HepG2 (cell line): ENCODE data around the gene GSTT2B. TPM values are rescaled to one million over a fixed set of nuclear protein-coding genes. Genes with fewer than 3 reads are reported as not detected.

Experiments used
- CHD4 ChIP-seq: fragments of 200-600 bp; sonication (generic); IDR thresholded peaks from 2 replicates; pipeline ENCODE4 v1.7.0; 2017; ENCODE audit warnings: mild to moderate bottlenecking, low read length, borderline replicate concordance
- DMTF1 ChIP-seq: sonication (generic); formaldehyde crosslinking; IDR thresholded peaks from 2 replicates; pipeline ENCODE4 v1.4.0; 2020; ENCODE audit warnings: mild to moderate bottlenecking, missing genetic modification reagents
- ELF3 ChIP-seq: IDR thresholded peaks from 2 replicates; pipeline ENCODE4 v1.6.1; 2016; ENCODE audit warnings: missing genetic modification reagents, missing compliant biosample characterization
- FOXA3 ChIP-seq: IDR thresholded peaks from 2 replicates; pipeline ENCODE4 v1.6.1; 2016; ENCODE audit warnings: missing genetic modification reagents, missing compliant biosample characterization
- FOXJ3 ChIP-seq: sonication (generic); formaldehyde crosslinking; IDR thresholded peaks from 2 replicates; pipeline ENCODE4 v1.4.0; 2020; ENCODE audit warnings: missing genetic modification reagents, mild to moderate bottlenecking, borderline replicate concordance
- HNRNPK ChIP-seq: fragments of 200-400 bp; formaldehyde crosslinking; IDR thresholded peaks from 2 replicates; pipeline ENCODE4 v1.6.1; 2018; ENCODE audit warnings: low read length, low read depth, moderate library complexity, mild to moderate bottlenecking; ENCODE audit not compliant: poor library complexity, severe bottlenecking
- MYNN ChIP-seq: sonication (generic); formaldehyde crosslinking; IDR thresholded peaks from 2 replicates; pipeline ENCODE4 v1.4.0; 2020; ENCODE audit warnings: mild to moderate bottlenecking, low read depth, missing genetic modification reagents
- NCOA2 ChIP-seq: sonication (generic); formaldehyde crosslinking; IDR thresholded peaks from 2 replicates; pipeline ENCODE4 v1.8.0; 2022; ENCODE audit warnings: inconsistent platforms
- SPEN ChIP-seq: sonication (generic); formaldehyde crosslinking; IDR thresholded peaks from 2 replicates; pipeline ENCODE4 v1.5.1; 2020; ENCODE audit warnings: low read depth, mild to moderate bottlenecking, missing genetic modification reagents
- UBTF ChIP-seq: sonication (generic); formaldehyde crosslinking; IDR thresholded peaks from 2 replicates; pipeline ENCODE4 v1.4.0; 2020; ENCODE audit warnings: mild to moderate bottlenecking, missing genetic modification reagents
- ZKSCAN1 ChIP-seq: fragments of 150-350 bp; IDR thresholded peaks from 2 replicates; pipeline ENCODE4 v1.6.1; 2014; ENCODE audit warnings: low read length
- ZNF318 ChIP-seq: sonication (generic); formaldehyde crosslinking; IDR thresholded peaks from 2 replicates; pipeline ENCODE4 v1.4.0; 2020; ENCODE audit warnings: mild to moderate bottlenecking, missing genetic modification reagents
- ZNF598 ChIP-seq: sonication (generic); formaldehyde crosslinking; IDR thresholded peaks from 2 replicates; pipeline ENCODE4 v1.5.1; 2020; ENCODE audit warnings: mild to moderate bottlenecking, missing genetic modification reagents, borderline replicate concordance
- ZSCAN5A ChIP-seq: sonication (generic); formaldehyde crosslinking; IDR thresholded peaks from 2 replicates; pipeline ENCODE4 v1.8.0; 2022; ENCODE audit warnings: mild to moderate bottlenecking, missing genetic modification reagents, borderline replicate concordance
- polyA plus RNA-seq, 8 experiments: library from polyadenylated mRNA; depleted of rRNA in 3 of 8; stranded (reverse) in 7 of 8; unstranded in 1 of 8; fragments of >200 nt; fragmentation: Illumina TruSeq in 4 of 8; extraction: Trizol in 4 of 8; gene quantifications; 2 replicates each; pipeline versions ENCODE4 v1.2.1 to v1.2.3, GENCODE V29; 2011 to 2016; ENCODE audit warnings: low read depth in 4 of 8, missing spikeins in 1 of 8, mixed read lengths in 1 of 8; ENCODE audit not compliant: insufficient read depth in 1 of 8
- total RNA-seq, 5 experiments: library from RNA; depleted of rRNA; stranded (reverse); fragments of >200 nt; fragmentation: Illumina TruSeq; extraction: Trizol; gene quantifications; 2 replicates each; pipeline ENCODE4 v1.2.3, GENCODE V29; 2016; ENCODE audit warnings: low read depth in 1 of 5

The GSTT2B gene
- total and polyA plus RNA-seq, 2 of the 13 experiments (the other 11 are each of a cell fraction or from before 2014, with no cell fraction given): 1.5 to 3.9 TPM

- TF ChIP-seq SPEN (CRISPR knock-in tag) (peak; percentile 84), ZNF318 (CRISPR knock-in tag) (no peak), HNRNPK (no peak), MYNN (no peak), FOXJ3 (CRISPR knock-in tag) (no peak), DMTF1 (no peak), ZSCAN5A (0 out of 2 replicates have a peak, but pooled peaks have one; percentile 45), NCOA2 (CRISPR knock-in tag) (peak; percentile 28; the same call in 1 of the 2 replicates), ZNF598 (CRISPR knock-in tag) (peak; percentile 91; the same call in 1 of the 2 replicates), UBTF (CRISPR knock-in tag) (peak; percentile 82), ELF3 (CRISPR knock-in tag) (peak; percentile 77; the same call in 1 of the 2 replicates), FOXA3 (CRISPR knock-in tag) (peak; percentile 27; the same call in 1 of the 2 replicates), CHD4 (no peak), ZKSCAN1 (no peak)
Observed at GRCh38 chr22:23913661-23914353, 47.2 kb downstream of the GSTT2B start (continued).
